ENCODE data around the gene ARPP21.

The ARPP21 gene

DNA sequence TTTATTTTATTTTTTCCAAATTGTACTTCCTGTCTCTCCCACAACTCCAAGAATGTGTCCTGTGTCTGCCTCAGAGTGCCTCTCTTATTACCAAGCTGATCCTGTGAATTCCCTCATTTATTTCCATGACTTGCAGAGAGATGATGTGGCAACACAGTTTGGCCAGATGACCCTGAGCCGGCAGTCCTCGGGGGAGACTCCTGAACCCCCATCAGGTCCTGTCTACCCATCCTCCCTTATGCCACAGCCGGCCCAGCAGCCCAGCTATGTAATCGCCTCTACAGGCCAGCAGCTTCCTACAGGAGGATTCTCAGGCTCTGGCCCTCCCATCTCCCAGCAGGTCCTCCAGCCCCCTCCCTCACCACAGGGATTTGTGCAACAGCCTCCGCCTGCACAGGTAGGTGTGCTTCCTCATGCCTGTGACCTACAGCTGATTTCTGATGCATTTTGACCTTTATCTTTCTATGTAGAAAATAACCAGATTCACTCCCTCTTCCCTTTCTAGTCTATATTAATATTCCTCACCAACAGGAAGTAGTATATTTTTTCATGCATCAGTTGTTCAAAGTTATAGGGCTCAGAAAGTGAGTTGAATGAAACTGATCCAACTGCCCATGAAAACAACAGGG, 100.0 kb downstream of the ARPP21 start:
- DNase-seq, result no peak

DNA sequence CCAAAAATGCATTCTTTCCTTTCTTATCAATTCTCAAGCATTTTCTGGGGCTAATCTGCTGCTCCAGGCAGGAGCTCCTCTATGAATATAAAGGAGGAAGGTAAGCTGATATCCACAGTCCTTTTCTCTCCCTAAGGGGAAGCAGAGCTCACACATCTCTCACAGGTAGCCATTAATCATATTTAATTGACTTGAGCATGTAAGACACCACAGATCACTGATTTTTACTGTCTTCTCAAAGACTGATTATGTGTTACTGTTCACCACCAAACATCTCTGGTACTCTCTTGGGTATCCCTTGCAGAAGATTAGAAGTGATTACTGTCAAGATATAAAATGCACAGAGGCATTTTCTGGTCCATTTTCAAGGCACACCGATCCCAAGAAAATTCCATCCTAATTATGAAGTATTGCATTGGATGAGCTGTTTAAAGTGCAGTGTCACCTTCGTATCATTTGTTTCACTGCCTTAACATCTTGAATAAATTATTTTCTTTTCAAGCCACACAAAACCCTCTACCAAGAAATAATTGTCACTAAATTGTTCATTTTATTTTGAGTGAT, 100.7 kb downstream of the ARPP21 start:
- DNase-seq, result no peak

GRCh38 chr3:35743218-35743617, 103.9 kb downstream of the ARPP21 start:
- no peak for DNase-seq

DNA sequence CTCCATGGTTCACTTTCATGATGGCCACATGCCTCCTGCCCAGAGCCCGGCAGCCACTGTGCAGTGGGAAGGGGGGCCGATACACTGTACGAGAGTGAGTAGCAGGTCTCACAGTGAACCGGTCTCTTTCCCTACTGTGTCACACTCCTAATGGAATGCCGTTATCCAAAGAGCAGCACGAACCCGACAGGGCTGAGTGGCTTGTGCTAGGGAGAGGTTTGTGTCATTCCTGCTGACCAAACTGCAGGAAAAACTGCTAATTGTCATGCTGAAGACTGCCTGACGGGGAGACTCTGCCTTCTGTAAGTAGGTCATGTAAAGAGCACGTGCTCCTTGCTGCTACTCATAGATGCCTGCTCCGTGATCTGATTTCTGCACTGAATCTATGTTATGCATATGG, 105.1 kb downstream of the ARPP21 start:
- no peak for DNase-seq

GRCh38 chr3:35745351-35745750, 106.0 kb downstream of the ARPP21 start:
- DNase-seq, result no peak

DNA sequence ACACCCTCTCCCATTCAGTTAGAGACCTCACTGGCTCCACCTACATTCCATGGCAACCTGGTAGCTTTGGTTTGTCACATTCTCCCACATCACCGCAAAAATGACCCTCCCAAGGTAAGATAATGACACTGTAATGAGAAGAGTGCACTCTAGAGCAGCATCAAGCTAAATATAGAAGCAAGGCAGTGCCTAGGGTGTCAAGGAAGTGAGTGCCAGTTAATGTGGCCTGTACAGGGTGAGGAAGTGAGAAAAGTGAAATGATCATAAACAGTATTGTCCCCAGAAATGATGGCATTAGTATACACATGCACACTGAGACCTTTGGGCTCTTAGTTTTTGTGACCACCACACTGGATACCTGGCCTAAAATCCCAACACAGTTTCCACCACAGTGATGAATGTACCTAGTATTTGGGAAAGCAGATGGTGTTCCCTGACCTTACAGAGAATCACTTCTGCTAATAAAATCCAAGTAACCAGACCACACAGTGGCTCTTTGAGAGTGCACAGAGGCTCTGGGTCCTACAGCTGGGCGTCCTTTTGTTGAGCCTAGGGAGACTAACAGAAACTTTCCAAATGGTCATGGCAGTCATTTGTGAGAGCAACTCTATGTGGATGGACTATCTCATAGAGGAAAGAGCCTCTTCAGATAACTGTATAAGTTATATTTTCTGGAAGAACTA, 106.6 kb downstream of the ARPP21 start:
- no peak for DNase-seq

DNA sequence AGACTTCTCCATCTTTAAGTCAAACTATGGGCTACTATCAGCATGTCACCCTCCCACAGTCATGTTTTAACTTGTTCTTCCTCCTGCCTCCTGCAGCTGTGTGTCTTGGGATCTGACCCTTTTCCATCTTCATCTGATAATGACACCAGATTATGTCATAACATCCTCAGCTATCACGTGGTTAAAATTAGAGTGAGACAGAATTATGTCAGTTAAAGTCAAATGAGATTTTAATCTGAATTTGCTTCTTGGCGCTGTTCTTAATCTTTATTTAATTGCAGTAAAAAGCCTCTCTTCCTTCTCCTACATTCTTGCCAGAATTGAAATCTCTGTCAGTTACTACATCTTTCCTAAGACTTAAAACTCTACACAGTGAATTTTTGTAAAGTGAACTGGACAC, 107.2 kb downstream of the ARPP21 start:
- no peak for DNase-seq

DNA sequence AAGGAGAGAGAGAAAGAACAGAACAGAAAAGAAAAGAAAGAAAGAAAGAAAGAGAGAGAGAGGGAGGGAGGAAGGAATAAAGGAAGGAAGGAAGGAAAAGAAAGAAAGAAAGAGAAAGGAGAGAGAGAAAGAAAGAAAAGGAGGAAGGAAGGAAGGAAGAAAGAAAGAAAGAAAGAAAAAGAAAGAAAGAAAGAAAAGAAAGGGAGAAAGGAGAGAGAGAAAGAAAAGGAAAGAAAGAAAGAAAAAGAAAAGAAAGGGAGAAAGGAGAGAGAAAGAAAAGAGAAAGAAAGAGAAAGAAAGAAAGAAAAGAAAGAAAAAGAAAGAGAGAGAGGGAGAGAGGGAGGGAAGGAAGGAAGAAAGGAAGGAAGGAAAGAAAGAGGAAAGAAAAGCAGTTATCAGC, 108.8 kb downstream of the ARPP21 start:
- DNase-seq, result no peak

DNA sequence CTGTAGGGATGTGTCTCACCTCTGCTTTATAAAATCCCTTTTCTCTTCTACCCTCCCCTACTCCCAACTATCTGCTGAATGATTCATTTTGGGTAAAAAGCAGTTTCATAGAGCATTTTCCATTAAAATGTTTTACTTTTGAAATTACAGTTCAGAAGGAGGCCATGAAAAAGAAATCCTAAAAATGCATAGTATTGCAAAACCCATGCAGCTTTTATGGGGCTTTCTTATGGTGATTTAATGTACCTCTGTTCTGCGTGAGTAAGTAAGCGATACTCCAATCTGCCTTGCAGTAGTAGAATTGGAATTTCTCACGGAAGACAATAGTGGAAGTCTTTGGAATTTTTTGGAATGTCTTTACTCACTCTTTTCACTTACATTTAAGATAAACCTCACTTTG, 111.9 kb downstream of the ARPP21 start:
- DNase-seq, result no peak

DNA sequence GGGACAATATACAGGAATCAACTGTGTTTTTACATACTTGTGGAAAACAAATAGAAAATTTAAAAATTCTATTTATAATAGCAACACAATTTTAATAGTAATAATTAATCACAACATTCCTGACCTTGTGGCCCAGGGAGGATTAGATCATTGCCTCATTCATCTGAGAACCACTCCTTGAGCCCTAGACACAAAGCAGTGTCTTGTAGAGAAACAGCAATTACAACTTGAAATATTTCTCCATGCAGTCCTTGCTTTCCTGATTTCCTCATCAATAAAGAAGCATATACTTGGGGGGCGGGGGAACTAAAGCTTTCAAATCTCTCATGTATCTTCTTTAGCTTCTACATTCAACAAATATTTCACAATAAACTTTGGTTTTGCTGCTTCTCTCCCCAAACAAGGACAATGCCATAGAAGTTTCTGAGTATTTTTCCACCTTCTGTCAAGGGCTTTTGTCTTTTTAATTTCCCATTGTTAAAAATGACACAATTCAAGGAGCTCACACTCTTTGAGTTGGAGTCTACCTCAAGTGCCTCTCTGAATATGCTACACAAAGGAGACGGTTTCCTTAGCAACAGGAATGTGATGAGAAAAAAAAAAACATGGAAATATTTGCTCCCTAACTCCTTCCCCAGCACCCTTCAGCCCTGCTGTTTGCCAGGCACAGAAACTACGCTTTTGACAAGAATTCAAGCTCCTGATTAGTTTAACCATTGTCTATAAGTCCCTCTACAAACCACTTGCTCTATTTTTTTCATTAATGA, 118.8 kb downstream of the ARPP21 start:
- DNase-seq, result no peak

- no peak for DNase-seq
Measured at GRCh38 chr3:35760146-35760545, 120.8 kb downstream of the ARPP21 start.

- no peak for DNase-seq
Measured at GRCh38 chr3:35761311-35761710, 122.0 kb downstream of the ARPP21 start.

DNA sequence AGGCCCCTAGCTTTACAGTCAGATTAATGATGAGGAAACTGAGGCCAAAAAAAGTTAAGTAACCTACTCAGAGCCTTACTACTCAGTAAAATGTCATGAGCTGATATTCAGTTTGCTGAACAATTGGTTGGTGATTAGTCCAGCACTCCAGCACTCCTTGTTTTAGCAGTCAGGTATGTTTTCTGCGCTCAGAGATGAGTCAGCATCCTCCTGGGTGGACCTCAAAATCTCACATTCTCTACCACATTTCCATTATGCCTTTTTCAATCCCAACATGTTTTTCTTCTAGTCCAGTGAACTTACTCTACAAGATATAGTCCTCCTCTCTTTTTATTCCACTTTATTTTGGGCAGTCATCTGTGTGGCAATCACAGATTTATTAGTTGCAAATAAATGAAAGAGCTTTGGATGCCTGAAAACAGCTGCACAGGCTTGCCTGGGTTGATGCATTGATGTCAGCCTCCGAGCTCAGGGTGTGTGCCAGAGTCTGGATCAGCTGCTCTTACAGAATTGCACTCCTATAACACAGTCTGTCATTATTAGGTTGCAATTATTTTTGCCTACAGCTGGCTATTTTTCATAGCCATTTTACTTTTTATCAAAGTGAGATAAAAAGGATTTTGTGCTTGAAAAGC, 133.2 kb downstream of the ARPP21 start:
- DNase-seq, result no peak

DNA sequence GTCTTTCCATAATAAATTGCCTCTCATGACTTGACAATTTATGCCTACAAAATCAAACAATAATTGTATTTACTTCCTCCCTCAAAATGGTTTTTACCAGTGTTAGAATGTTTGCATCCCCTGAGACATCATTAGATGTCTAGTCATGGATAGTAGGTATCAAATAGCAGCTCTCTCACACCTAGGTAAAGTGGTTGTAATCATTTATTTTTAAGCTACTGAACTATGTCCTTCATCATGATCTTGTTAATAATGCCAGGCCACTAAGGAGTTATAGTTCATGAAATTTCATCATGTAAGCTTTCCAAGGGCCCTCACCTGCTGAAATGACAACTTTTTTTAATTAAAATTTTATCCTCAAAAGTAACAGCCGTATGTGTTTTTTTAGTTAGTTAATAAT, 134.1 kb downstream of the ARPP21 start:
- DNase-seq, result no peak

DNA sequence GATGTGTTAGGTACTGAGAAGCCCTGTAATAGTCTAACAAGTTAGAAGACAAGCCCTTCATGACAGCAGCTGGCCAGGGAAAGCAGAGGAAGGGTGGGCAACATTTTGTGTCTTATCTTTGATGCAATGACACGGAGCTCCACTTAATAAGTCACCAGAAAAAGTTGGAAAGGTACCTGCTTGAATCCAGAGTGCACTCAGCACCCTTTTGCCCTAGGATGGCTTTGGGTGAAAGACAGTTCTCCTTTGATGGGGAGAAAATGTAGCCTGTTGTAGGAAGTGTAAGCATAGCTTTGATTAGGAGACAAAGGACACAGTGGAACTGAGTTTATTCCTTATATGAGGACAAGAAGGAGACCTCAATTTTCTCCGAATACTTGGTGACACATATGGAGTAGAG, 137.0 kb downstream of the ARPP21 start:
- no peak for DNase-seq

DNA sequence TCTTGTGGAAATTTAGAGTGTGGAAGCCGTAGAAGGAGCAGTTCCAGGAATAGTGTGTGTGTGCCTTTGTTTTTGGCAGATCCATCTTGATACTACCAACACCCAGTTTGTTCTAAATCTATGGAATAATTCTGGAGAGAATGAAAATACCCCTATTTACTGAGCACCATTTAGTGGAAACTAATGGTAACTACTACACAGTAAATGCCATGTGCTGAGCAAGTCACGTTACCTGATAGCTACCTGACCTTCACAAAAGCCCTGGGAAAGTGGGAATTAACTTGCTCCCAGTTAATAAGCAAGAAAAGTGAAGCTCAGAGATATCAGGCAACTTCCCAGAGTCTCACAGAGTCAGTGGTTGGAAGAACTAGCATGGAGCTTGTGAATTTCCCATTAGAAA, 137.7 kb downstream of the ARPP21 start:
- no peak for DNase-seq

- no peak for DNase-seq
Measured at GRCh38 chr3:35777563-35778554, 138.5 kb downstream of the ARPP21 start.

DNA sequence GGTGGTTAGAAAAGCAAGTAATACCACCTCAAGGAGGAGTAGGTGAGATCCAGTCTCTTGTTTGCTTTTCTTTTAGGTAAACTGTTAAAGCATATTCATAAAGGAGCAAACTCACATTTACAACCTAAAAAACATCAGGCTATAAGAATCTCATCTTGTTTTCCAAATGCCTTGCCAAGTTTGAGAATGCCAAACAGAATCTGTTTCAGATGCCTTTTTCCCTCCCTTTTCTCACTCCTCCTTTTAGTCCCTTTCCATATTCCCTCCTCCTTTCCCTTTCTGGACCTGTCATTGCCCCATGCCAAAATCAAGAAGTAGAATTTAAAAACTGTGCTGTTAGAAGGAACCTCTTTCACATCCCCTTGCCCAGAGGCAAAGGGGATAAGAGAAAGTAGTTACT, 140.3 kb downstream of the ARPP21 start:
- no peak for DNase-seq

DNA sequence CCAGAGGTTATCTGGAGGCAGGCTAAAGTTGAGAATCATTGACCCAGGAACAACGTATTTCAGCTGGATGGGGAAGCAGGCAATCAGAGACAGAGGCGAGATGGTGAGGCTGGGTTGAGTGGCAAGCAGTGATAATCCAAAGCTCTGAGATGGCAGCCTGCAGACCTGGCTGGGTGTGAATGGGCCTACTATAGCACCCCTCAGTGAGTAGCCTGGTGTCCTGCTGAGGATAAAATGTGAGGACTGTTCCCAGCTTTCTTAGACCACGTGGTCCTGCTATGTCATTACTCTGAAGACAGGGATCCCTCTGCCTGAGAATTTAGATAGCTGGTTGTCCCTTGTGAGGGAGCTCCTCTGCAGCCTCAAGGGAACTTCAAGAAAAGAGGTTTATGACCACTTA, 141.5 kb downstream of the ARPP21 start:
- DNase-seq, result no peak

- no peak for DNase-seq
Measured at GRCh38 chr3:35781558-35781957, 142.2 kb downstream of the ARPP21 start.

DNA sequence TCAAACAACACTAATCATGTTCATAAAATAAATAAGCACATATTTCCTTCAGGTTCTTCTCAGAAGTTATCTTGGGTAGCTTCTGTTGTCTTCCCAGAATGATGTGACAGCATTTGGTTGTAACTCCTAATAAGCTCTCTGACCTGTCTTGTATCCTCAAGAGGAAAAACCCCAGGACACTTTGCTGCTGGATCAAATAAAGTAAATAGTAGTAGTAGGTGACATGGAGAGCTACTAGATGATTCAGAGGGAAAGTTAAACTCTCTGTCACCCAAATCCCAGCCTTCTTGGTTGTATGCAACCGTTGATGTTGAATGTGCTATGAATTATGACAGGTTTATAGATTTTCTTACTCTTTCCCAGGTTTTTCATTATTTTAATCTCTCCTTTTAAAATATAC, 143.0 kb downstream of the ARPP21 start:
- no peak for DNase-seq

DNA sequence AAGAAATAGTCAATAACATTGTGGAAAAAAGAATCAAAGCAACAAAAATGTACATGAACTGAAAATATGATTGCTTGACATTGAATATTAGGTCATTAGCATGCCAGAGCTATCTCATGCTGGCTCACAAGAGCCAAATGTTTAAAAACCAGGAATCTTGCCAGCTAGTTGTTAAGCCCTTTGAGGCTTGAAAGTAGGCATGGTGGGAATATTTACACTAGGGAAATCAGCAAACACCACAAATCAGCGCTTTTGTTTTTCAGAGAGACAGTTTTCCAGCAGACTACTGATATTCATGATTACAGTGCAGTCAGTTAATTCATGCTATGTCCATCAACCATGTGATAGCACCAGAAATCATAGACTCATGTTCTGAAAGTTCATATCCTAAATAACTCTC, 144.8 kb downstream of the ARPP21 start:
- DNase-seq, result no peak

All from Kasumi-1 (cell line).